T follicular helper cell (primary cell): ENCODE measurements around the gene RXRA.

Experiments used
- DNase-seq: peaks from one replicate; pipeline ENCODE4 v3.0.0-alpha.2; 2020; ENCODE audit warnings: low read depth

The RXRA gene

GRCh38 chr9:134324359-134325095 lies 1.7 kb upstream of the RXRA start:
- DNase-seq: no peak

- DNase-seq: no peak
These were observed 1.0 kb upstream of the RXRA start for GRCh38 chr9:134325096-134325812.

- no peak for DNase-seq
These were observed 708 bp downstream of the RXRA start for GRCh38 chr9:134326724-134327601.

- no peak for DNase-seq
These were observed 1.5 kb downstream of the RXRA start for GRCh38 chr9:134327671-134328231.

GRCh38 chr9:134328341-134328840 lies 2.1 kb downstream of the RXRA start:
- no peak for DNase-seq

- DNase-seq: no peak
These were observed 2.8 kb downstream of the RXRA start for GRCh38 chr9:134328841-134329575.

GRCh38 chr9:134329576-134329855 lies 3.3 kb downstream of the RXRA start:
- no peak for DNase-seq

- DNase-seq: no peak
These were observed 3.6 kb downstream of the RXRA start for GRCh38 chr9:134329886-134330285.

GRCh38 chr9:134330590-134330989 lies 4.3 kb downstream of the RXRA start:
- no peak for DNase-seq

- no peak for DNase-seq
These were observed 5.2 kb downstream of the RXRA start for GRCh38 chr9:134331186-134332025.

- no peak for DNase-seq
These were observed 6.0 kb downstream of the RXRA start for GRCh38 chr9:134332266-134332665.

- no peak for DNase-seq
These were observed 6.6 kb downstream of the RXRA start for GRCh38 chr9:134332841-134333233.

- no peak for DNase-seq
These were observed 7.1 kb downstream of the RXRA start for GRCh38 chr9:134333234-134333873.

GRCh38 chr9:134333874-134334581 lies 7.8 kb downstream of the RXRA start:
- DNase-seq: no peak

- DNase-seq: no peak
These were observed 8.8 kb downstream of the RXRA start for GRCh38 chr9:134335061-134335460.

GRCh38 chr9:134335486-134336220 lies 9.4 kb downstream of the RXRA start:
- DNase-seq: no peak

GRCh38 chr9:134336228-134336627 lies 10.0 kb downstream of the RXRA start:
- DNase-seq: no peak

GRCh38 chr9:134336924-134337323 lies 10.7 kb downstream of the RXRA start:
- DNase-seq: no peak

- no peak for DNase-seq
These were observed 11.2 kb downstream of the RXRA start for GRCh38 chr9:134337469-134337868.
